Right atrium auricular region (tissue), 2 donors: ENCODE results near the gene SLC6A9. TPM values are rescaled to one million over a fixed set of nuclear protein-coding genes. Genes with fewer than 3 reads are reported as not detected.

Experiments used
- DNase-seq: peaks from one replicate; pipeline ENCODE4 v3.0.0-alpha.2; 2019; ENCODE audit warnings: low spot score
- H3K27ac ChIP-seq, 2 donors: fragments of 200-600 bp; sonication (generic); 1 replicate in 1 of 2; 2 replicates in 1 of 2; pipeline ENCODE4 v1.5.1; 2016 to 2019
- H3K27me3 ChIP-seq, 2 donors: fragments of 200-600 bp; sonication (generic); one replicate each; pipeline versions ENCODE4 v1.5.1 to v1.6.0; 2017 to 2019
- H3K36me3 ChIP-seq: fragments of 200-600 bp; sonication (generic); one replicate; pipeline ENCODE4 v1.5.1; 2016
- H3K4me1 ChIP-seq, 2 donors: fragments of 200-600 bp; sonication (generic); one replicate each; pipeline versions ENCODE4 v1.5.1 to v1.6.0; 2017 to 2019
- H3K4me3 ChIP-seq, 2 donors: fragments of 200-600 bp; sonication (generic); 1 replicate in 1 of 2; 2 replicates in 1 of 2; pipeline ENCODE4 v1.5.1; 2017 to 2019; ENCODE audit warnings: mild to moderate bottlenecking in 1 of 2, moderate library complexity in 1 of 2
- H3K9me3 ChIP-seq, 2 donors: fragments of 200-600 bp; sonication (generic); one replicate each; pipeline ENCODE4 v1.5.1; 2019
- total RNA-seq, 2 donors: library from RNA; depleted of rRNA; stranded (reverse); fragments of >200 nt; gene quantifications; one replicate each; pipeline ENCODE4 v1.1.0, GENCODE V29; 2016
- TF ChIP-seq, protein P1 (sequence below), 2 donors: fragments of 200-600 bp; sonication (generic); IDR thresholded peaks; one replicate each; pipeline ENCODE4 v1.5.1; 2019; ENCODE audit warnings: antibody characterized with exemption in 2 of 2

SLC6A9 gene
- total RNA-seq, 2 donors from 2014 or later = 1.0 to 1.6 TPM

DNA sequence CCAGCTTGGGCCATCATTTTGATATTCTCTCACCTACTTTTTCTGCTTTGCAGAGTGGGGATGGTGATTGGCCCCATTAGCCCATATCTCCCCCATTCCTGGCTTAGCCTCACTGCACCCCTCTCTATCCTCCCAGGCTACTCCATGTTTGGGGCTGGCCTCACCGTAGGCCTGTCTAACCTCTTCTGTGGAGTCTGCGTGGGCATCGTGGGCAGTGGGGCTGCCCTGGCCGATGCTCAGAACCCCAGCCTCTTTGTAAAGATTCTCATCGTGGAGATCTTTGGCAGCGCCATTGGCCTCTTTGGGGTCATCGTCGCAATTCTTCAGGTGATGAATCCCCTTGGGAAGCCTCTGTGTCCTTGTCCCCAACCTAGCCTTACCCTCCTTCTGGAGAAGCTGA, 54.4 kb downstream of the SLC6A9 start:
- H3K4me1 ChIP-seq = peaks cover 3 to 51% of the 10 kb centered on the region in 2 donors
- no peaks in the 10 kb centered on the region for H3K27me3 ChIP-seq
- H3K27ac ChIP-seq = no peak overlapping the region
- H3K9me3 ChIP-seq = no peaks in the 10 kb centered on the region
- no peak overlapping the region for H3K4me3 ChIP-seq
- no peak for DNase-seq
- peaks cover 23% of the 10 kb centered on the region for H3K36me3 ChIP-seq
- TF ChIP-seq, protein P1, sequence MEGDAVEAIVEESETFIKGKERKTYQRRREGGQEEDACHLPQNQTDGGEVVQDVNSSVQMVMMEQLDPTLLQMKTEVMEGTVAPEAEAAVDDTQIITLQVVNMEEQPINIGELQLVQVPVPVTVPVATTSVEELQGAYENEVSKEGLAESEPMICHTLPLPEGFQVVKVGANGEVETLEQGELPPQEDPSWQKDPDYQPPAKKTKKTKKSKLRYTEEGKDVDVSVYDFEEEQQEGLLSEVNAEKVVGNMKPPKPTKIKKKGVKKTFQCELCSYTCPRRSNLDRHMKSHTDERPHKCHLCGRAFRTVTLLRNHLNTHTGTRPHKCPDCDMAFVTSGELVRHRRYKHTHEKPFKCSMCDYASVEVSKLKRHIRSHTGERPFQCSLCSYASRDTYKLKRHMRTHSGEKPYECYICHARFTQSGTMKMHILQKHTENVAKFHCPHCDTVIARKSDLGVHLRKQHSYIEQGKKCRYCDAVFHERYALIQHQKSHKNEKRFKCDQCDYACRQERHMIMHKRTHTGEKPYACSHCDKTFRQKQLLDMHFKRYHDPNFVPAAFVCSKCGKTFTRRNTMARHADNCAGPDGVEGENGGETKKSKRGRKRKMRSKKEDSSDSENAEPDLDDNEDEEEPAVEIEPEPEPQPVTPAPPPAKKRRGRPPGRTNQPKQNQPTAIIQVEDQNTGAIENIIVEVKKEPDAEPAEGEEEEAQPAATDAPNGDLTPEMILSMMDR (IDR thresholded peaks at IDR 0.05) = no peak

DNA sequence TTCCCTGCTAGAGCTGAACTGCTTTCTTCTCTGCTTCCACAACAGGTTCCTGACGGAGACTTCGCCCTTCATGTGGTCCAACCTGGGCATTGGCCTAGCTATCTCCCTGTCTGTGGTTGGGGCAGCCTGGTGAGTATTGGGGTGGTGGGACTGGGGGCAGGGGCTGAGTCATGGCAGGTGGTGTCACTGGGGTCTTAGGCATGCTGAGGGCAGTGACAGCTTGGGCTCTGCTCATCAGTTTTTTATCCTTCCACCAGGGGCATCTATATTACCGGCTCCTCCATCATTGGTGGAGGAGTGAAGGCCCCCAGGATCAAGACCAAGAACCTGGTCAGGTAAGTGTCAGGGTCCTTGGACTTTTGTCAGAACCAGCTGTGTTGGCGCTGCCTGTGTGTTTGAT, 55.2 kb downstream of the SLC6A9 start:
- peak overlapping the region; percentile 96 for H3K4me3 ChIP-seq
- TF ChIP-seq, protein P1 (IDR thresholded peaks at IDR 0.05) = no peak
- no peaks in the 10 kb centered on the region for H3K27me3 ChIP-seq
- no peak for DNase-seq
- no peaks in the 10 kb centered on the region for H3K9me3 ChIP-seq
- H3K27ac ChIP-seq = peak overlapping the region in 1 of 2 donors; percentile 95
- H3K36me3 ChIP-seq = peaks cover 28% of the 10 kb centered on the region
- H3K4me1 ChIP-seq = peaks cover 3 to 54% of the 10 kb centered on the region in 2 donors

DNA sequence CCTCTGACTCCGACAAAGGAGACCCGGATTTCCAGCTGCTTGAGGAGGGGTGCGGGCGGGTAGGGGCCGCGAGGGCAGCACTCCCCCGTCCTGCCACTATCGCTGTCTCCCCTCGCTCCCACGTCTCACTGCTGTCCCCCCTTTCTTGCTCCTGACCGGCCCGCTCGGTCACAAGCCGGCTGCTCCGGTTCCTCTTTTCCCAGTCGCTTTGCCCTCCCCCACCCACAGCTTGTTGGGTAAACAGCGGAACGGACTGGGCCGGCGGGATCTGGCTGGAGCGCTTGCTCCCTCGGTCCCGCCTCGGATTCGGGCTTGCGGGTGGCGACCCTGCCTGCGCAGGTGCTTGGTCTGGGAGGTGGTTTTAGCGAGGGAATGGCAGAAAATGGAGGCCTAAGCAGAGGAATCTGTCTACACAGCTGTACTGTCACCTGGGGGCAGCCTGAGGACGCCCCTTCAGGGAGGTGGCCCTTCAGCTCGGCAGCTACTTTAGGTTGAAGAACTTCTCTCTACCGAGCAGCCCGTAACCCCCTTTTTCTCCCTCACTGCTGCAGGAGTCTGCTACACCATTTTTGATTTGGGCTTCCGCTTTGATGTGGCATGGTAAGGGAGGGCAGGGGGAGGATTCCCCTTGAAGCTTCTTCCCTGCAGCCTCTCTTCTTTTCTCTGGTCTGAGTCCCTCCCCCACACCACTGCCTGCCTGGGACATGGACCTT, 55.9 kb downstream of the SLC6A9 start:
- H3K4me1 ChIP-seq = peaks cover 3 to 60% of the 10 kb centered on the region in 2 donors
- peak overlapping the region; percentile 96 for H3K4me3 ChIP-seq
- peak overlapping the region; percentile 95 to 97 for H3K27ac ChIP-seq
- DNase-seq = peak; percentile 73
- peaks cover 28% of the 10 kb centered on the region for H3K36me3 ChIP-seq
- H3K9me3 ChIP-seq = no peaks in the 10 kb centered on the region
- no peaks in the 10 kb centered on the region for H3K27me3 ChIP-seq
- TF ChIP-seq, protein P1 (IDR thresholded peaks at IDR 0.05) = no peak

DNA sequence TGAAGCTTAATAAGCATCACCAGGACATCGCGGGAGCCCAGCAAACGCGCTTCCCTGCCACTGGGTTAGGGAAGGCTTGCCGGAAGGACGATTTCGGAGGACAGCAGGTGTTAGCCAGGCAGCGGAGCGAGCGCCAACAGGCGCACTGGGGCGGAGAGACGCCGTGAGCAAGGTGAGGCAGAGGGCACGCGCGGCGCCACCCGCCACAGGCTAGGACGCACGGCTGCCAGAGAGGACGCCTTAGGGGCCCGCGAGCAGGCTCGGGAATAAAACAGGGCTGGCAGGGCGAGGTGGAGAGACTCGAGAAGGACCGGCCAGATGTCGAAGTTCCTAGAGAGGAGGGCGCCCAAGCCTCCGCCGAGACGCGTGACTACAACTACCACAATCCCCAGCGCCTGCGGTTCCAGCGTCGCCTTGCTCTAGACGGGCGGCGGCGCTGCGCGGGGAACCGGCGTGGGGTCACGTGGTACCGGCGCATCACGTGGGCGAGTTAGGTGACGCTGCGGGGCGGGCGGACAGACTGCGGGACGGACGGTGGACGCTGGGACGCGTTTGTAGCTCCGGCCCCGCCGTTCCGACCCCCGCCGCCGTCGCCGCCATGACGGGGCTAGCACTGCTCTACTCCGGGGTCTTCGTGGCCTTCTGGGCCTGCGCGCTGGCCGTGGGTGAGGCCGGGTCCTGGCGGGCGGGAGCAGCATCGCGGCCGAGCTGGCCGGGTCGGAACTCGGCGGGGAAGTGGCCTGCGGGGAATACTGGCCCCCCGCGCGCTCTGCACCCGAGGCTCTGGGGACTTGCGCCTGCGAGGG, 56.6 kb downstream of the SLC6A9 start, which contains the start of gene ATP6V0B:
ATP6V0B (plus strand) TSS at position 518 of the 806 bp plus-strand sequence; CDS start at position 599, 81 bp downstream.
- Histone ChIP-seq H3K4me3 (peak within 1 kb of the TSS; percentile 96), H3K27ac (peak within 1 kb of the TSS; percentile 95 to 97), H3K36me3 (peaks cover 28% of the 10 kb centered on the region), H3K9me3 (no peaks in the 10 kb centered on the region), H3K4me1 (peaks cover 3 to 57% of the 10 kb centered on the region in 2 donors), H3K27me3 (no peaks in the 10 kb centered on the region)
- DNase-seq = peak; percentile 98
- TF ChIP-seq, protein P1 (IDR thresholded peaks at IDR 0.05) = peak in 1 of 2 donors; percentile 46

DNA sequence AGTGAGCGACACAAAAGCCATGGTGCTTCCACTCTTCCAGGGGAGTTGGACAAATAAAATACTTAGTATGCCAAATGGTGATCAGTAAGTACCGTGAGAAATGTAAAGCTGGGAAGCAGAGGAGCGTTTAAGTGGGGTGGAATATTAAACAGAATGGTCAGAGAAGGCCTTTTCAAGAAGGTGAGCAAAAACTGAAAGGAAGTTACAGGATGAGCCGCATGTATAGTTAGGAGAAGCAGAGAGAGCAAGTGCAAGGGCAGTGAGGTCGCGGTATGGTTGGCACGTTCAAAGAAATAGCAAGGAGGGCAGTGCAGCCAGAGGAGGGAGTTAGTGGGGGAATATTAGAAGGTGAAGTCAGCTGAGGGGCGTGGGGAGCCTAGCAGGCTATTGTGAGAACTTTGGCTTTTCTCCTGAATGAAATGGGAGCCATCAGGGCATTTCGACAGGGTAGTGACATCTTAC, 57.2 kb downstream of the SLC6A9 start:
- TF ChIP-seq, protein P1 (IDR thresholded peaks at IDR 0.05) = no peak
- H3K27me3 ChIP-seq = no peaks in the 10 kb centered on the region
- H3K27ac ChIP-seq = peak overlapping the region; percentile 95 to 97
- peaks cover 3 to 57% of the 10 kb centered on the region in 2 donors for H3K4me1 ChIP-seq
- peaks cover 28% of the 10 kb centered on the region for H3K36me3 ChIP-seq
- no peak for DNase-seq
- H3K4me3 ChIP-seq = peak overlapping the region; percentile 96
- H3K9me3 ChIP-seq = no peaks in the 10 kb centered on the region
